Measurements from ENCODE around the gene ETFA.

ETFA gene

DNA sequence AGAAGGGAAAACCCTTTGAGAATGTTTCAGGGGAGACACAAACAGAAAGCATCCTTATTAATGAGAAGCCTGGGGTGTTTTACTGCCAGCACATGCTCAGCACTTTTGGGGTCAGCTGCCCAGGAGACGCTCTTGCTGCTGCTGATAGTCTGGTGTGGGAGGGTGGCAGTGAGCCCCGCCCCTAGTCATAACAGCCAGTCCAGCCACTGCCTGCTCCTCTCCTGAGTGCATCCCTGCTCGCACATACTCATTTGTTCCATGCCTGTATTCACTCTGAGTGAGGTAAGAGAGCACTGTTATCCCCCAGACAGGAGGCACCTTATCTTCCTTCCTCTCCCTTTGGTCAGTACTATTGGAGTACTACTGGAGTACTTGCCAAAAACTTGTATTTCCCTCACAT, 101.3 kb downstream of the ETFA start:
- DNase-seq: no peak

DNA sequence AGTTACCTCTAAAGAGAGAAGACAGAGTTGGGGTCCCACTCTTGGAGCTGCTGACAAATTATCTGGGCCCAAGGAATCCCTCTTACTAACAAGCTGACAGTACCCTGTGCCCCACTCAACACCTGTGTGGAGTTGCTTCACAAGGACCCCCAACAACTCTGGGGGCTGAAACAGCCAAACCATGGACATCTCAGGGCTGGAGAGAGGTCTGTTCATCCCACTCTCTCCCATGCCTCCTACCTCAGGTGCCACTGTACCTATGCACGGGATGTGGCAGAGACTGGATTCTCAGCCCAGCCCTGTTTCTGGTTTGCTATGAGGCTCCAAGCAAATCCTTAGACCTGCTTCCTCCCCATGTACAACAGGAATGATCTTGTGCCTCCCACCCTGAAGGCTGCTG, 101.7 kb downstream of the ETFA start:
- DNase-seq: no peak

DNA sequence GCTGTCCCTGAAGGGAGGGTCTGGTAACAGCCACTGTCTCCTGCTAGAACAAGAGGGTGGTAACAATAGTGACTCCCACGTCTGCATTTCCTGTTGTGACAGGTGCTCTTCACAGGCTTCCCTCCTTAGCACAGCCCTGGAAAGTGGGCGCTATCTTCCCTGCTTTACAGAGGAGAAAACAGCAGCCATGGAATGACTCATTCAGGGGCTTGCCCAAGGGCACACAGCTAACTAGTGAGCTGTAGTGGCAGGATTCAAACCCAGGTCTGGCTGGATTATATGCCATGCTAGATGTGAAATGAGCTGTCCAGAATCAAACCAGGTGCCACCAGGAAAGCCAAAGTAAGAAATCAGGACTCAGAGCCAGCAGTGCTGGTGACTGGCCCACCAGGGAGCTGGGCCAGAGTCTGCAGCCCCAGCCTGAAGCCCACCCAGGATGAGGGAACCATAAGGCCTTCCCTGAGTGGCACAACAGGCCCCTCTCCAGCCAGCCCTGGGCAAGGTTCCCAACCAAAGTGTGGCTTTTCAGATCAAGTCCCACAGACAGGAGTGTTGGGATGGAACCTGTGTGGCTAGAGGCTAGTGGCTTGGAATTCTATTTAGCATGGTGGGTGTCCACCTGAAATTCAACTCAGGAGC, 102.4 kb downstream of the ETFA start:
- no peak for DNase-seq

DNA sequence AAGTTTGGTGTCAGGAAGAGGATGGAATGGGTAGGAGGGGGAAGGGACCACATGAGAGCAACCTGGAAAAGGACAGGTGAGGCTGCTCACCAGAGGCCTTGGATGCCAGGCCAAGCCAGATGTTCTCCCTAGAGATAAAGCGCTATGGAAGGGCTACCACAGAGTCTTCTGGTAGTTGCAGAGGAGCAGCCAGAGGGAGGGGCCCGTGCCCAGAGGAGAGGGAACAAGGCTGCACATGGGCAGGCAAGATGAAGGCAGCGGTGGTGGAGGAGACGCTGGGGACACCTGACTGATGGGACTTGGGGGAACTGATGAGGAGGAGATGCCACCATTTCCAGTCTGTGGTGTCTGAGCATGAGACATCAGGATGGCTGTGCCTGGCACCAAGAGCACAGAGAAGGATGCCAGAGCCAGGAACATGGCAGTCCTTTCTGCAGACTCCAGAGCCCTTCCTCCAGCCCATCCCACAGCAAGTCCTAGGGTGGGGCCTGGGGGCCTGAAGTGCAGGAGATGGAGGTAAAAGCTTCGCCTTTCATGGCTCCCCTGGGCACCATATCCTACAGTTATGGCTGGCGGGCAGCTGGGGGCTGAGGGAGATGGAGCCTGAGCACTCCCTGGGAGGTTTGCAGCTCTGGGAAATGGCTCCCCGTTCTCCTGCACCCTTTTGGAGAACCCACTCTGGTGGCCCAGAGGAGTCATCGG, 103.0 kb downstream of the ETFA start:
- no peak for DNase-seq

DNA sequence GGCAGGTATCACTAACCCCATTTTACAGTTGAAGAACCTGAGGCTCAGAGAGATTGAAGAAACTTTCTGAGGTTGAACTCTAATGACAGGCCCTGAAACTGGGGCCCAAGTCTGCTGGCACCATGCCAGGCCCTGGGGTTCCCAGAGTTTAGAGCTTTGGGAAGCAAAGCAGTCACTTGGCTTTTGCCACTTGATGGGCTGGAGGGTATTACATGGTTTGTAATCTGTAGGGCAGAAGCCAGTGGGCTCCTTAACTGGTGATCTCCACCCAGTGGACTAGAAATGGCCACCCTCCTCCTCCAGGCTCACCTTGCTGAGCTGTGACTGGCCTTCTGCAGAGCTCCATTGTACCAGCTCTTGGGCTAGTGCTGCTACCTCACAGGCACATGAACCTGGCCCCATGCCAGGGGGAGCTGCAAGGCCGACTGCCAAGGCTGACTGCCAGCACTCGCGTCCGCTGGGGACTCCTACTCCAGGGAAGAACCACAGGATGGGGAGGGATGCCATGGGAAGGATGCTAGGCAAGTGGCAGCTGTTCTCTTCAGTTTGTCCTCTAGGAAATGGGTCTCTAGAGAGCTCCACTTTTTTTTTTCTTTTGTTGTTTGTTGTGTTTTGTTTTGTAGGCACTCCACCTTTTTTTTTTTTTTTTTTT, 104.8 kb downstream of the ETFA start:
- DNase-seq: no peak

DNA sequence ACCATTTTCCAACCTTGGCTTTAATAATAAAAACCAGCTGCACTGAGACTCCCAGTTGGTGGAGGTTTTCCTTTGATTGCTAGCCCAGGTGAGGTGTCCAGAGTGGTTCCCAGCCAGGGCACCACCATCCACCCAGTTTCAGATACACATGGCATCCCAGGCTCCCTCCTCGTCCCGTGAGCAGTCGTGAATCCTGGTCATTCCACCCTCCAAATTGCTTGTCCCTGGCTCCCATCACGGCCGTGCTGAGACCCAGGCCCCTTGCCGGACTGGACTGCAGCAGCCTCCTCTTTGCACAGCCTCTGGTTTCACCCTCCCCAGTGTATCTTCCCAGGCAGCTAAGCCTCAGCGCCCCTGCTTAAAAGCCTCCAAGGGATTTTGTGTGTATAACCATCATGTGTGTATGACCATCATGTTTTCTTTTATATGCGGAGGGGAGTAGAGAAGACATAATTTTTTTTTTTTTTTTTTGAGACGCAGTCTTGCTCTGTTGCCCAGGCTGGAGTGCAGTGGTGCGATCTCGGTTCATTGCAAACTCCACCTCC, 106.3 kb downstream of the ETFA start:
- no peak for DNase-seq

DNA sequence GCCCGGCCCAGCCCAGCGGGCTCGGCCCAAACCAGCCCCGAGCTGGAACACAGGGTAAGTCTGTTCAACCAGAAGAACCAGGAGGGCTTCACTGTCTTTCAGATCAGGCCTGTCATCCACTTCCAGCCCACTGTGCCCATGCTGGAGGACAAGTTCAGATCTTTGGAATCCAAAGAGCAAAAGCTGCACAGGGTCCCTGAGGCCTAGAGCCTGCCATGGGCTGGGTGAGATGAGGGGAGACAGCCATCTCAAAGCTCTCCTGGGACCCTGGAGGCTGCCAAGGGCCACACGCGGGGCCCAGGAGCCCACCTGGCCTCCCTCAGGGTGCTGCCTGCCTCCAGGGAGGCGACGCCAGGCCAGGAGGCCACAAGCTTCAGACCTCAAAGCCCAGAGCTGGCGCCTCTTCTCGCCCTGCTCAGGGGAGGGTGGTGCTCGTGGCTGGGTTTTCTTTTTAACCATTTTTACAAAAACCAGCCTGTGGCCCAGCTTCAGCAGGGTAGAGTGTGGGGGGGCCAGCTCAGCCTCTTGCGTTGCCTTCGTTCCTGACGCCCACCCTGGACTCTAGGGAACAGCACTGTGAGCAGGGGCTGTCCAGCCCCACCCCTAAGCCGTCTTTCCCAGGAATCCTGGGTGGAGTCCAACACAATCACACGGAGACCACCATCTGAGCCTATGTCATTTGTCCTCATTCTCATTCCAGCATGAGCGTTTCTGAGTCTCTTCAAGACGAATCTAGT, 107.0 kb downstream of the ETFA start:
- no peak for DNase-seq

DNA sequence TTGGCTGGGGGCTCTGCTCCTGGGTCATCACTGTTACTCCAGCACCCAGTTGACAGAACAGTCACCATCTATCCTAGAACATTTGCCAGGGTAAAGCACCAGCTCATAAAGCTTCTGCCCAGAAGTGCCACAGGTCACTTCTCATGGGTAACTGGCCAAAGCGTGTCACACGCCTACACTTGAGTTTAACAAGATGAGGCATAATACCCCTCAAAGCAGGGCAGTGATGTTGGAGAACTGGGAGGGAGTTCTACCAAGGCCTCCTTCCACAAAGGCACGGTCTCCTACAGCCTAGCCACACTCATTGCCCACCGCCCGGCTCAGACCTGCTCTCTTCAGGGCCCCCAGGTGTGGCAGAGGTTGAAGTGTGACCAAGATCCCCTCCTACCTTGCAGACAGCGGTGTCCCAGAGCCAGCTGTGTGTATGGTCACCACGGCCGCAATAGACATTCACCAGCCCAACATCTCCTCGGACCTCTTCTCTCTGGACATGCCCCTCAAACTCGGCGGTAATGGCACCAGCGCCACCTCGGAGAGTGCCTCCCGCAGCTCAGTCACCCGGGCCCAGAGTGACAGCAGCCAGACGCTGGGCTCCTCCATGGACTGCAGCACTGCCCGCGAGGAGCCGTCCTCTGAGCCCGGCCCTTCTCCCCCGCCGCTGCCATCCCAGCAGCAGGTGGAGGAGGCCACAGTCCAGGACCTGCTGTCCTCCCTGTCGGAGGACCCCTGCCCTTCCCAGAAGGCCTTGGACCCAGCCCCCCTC, 107.7 kb downstream of the ETFA start:
- DNase-seq: no peak

DNA sequence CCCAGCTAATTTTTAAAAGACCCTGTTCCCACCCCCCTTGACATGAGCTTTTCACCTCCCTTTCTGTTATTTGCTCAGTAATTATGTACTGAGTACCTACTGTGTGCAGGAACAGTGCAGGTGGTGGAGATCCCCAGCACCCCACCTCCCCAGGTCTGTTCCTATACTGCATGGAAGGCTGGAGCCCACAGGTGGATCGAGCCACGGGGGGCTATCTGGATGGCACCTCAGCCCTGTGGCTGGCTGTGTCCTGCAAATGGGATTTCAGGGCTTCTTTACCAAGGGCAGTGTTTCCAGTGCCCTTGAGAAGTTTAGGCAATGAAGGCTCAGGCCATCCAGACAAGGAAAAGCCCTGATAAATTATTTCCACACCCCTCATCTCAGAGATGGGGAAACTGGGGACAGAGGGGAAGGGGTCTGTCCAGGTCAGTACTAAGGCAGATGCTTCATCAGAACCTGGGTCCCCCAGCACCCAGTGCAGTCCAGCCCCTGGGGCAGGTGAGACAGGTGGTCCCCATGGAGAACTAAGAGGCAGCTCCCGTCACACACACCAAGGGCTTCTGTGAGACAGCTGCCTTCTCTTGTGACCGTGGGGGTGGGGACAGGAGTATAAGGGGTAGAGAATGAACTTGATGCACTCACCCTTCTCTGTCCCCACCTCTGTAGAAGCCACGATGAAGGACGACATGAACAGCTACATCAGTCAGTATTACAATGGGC, 109.6 kb downstream of the ETFA start:
- no peak for DNase-seq

DNA sequence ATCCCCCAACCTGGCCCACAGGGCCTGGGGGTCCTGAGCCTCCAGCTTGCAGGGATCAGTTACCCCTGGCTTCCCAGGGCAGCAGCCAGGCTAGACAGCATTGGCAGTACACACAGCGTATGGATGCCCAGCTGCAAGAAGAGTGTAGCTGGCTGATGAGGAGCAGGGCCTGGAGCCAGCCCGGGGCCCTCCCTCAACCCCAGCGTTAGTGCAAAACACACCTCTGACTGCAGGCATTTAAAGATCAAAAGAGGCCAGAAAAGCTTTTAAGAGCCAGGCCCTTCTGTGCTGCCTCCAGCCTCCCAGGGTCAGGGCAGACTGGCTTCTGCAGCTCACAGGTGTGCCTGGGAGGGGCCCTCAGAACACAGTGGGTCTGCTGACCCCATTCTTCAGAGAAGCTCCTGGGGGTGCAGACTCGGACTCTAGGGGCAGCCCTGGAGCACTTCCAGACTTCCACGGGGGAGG, 110.6 kb downstream of the ETFA start:
- no peak for DNase-seq

DNA sequence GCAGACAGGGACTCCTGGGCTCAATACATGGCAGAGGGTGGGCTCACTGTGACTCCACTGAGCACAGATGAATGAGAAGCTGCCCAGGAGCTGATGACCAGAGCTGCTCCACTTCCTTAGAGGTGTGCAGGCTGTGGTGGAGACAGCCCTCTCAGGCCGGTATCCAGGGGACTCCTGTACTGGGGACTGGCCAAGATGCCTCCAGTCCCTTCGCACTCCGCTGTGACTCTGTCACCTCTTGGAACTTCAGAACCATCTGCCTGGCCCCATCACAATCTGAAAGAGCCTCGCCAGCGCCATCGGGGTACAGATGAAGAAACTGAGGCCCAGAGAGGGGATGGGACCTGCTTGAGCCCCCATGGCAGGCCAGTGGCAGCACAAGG, 111.2 kb downstream of the ETFA start:
- DNase-seq: no peak

DNA sequence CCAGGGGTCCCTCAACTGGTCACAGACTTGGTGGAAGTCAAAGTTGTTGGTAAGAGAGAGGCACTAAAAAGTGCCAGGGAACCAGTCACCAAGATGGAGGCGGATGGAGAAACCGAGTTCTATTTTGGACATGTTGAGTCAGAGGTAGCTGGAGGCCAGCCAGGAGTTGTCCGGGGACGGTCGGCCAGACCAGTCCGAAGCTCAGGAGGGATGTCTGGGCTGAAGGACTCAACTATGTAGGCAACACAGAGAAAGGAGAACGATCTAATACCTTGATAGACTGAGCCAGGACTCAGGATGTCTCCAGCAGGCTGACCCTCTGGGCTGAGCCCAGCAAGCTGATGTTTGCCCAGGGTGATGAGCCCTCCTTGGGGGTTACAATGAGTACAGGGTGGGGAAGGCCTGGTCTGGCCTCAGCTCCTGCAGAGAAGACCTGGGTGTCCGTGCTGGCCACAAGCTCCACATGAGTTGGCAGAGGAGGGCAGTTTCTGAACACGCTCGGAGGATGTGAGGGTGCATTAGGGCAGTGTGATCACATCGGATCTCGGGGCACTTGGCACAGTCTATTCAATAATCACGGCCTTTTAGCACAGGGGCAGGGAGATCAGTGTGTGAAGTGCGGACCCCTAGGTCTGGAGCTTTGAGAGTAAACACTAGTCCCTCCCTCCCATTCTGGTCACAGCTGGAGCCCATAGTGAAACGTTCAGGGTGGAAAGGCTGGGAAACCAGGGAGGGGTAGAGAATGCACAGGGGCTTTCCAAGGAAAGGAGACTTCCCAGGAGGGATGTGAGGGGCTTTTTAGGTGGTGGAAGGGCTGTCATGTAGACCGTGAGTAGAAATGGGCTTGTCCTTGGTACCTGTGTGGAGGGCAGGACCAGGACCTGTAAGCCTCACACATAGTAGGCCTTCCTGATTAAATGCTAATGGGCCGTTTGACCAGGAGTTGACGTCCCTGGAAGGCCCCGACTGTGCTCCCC, 111.9 kb downstream of the ETFA start:
- DNase-seq: no peak

DNA sequence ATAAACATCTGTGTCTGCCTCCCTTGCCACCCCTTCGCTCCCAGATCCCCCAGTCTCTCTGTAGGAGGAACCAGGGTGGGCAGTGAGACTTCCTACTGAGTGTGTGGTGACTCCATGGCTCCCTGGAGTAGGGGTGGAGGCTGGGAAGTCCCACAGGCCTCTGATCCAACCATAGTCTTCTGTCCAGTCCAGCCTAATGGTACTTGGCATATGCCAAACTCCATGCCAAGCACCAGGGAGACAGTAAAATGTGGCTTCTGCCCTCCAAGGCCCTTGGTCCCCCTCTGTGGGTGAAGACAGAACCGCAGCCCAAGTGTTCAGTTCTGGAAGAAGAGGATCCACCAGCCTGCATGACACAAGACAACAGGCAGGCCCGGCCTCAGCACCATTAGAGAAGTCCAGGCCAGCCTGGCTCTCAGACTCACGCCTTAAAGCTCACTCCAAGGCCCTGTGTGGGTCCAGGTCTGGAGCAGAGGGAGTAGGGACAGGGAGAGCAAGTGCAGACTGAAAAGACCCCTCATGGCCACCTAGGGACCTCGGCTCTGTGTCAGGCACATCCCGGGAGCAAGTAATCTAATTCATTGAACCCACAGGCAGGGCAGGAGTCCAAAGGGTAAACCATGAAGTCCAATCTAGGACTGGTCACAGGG, 112.7 kb downstream of the ETFA start:
- DNase-seq: no peak

DNA sequence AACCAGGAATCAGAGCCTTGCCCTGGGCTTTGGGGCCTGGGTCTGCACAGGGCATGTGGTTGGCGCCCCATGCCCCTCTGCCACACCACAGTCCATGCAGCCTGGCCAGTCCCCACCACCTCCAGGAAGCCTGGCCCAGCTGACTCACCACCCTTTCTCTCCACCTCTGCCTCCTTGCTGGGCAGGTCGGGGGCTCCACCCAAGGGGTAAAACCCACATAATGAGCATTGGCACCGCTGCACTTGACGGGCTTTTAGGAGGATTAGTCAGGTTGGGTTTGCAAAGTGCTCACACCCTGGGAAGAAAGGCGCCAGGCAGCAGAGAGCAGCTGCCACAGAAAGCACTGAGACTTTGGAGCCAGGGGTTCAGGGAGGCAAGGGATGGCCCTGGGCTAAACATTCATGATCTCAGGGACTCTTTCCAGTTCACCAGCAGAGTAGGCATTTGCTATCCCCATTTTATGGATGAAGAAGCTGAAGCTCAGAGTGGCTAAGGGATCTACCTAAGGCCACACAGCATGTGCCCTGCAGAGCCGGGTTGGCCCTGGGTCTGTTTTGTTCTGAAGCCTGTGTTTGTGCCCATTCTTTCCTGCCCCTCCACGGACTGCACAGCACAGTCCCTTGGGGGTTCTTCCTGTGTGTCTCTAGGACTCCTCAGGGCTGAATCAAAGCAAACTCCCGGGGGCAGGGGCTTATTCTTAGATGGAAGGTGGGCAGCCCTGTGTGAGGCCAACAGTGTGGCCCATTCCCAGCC, 113.4 kb downstream of the ETFA start:
- DNase-seq: no peak

DNA sequence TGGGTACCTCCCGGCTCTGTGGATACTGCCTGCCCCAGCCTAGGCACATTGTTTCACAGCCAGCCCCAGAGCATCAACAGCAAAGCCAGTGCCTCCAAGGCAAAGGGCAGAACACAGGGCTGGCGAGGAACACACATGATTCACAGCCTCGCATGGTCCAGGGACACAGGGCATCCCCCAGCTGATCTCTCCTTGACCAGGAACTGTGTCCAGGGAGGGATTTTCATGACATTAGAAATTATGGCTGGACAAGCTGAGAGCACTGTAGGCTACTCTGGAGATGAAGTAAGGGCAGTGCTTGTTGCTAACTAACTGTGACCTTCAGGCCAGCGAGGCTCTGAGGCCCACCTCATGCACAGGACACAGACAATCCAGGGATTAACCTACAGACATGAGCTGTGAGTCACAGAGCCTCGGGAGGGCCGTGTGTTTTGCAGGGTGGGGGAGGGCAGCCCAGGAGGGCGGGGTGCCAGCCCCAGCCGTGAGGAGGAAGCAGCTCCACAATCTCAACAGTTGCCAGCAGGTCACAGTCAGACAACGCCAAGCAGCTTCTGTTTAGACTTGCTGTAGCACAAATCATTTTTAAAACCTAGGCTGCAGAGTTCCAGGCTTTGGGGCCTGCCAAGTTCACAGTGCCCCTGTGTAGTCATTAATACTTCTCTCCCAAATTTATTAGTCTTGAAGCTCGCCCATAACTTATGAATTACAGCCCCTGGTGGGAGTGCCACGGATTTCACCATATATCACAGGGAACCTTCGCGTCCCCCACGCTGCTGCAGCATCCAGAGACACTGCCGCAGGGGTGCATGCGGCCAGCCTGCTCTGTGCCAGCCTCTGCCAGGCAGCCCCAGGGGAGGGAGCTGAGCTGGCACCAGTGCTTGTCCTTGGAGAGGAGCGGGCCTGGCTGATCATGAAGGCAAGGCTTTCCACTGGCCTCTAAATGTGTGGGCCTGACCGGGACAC, 114.7 kb downstream of the ETFA start:
- DNase-seq: no peak

DNA sequence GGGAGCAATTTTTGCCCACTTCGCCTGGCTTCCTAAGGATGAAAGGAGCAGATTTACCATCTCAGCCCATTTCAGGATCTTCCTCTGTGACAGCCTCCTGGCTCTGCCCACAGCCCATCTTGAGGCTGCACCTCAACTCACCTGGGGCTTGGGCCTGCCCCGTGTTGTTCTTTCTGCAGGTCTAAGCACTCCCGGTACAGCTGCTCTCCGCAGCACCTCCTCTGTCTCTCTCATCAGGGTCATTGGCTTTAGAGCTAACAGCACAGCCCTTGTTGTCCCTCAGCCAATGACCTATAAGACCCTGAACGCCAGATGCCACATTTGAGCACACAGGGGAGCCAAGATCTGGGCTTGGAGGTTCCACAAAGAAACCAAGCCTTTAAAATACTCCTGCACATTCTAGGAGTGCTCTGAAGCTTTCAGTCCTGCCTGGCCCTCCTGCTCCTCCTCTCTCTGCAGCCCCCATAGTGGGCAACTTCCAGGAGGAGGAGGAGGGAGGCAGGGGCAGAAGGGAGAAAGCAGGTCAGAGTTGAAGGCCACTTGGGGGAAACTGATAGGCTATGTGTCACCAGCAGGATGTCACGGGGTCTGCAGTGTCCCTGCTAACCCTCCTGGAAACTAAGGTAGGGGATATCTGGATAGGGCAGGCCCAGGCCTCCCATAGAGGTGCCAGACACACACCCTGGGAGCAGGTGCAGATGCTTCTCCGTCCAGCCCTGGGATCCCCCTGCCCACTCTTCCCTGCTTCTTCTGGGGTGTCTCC, 115.6 kb downstream of the ETFA start:
- no peak for DNase-seq

DNA sequence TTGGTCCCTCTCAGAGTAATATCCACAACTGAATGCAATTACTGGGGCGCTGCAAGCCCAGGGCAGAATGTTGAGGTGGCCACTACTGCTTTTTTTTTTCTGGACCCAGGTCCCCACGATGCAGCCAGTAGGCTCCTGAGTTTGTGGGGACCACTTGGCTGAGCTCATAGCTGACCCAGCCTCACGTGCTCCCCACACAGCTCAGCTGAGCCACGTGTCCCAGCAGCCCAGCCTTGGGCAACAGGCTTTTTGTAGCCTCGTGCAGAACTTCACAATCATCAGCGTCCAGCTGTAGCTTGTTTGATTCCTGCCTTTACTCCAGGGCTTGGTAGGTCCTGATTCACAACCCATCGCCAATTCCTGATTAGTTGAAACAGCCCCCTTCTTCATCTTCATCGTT, 117.3 kb downstream of the ETFA start:
- no peak for DNase-seq
